HG02623 (cell line): ENCODE data around the gene ALDH7A1.
"Not testable (repeated sequence)": the region's sequence is repeated elsewhere in the genome, so short reads cannot be mapped to it uniquely, and the experiment has no call there.

Experiments
- ATAC-seq: cut with Tn5 transposase; IDR thresholded peaks from one replicate; pipeline ENCODE4 v1.9.1; 2021; ENCODE audit warnings: moderate library complexity; ENCODE audit not compliant: unreplicated experiment

Gene ALDH7A1

DNA sequence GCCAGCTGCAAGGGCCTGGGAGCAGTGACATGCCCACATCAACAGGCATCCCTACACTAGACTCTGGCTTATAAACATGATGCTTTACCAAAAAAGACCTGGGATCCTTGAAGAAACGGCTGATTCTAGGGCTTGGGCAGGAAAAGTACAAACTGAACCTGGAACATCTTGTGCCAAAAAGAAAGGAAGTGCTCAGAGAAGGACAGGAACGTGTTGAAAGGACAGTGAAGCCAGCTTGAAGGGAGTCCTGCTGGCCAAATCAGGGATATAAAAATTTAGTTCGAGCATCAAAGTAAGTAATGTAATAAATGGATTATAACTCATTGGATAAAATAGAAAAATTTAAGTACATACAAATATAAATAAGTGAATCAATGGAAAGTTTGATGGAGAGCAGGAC is 58.1 kb downstream of the ALDH7A1 start:
- no peak for ATAC-seq

DNA sequence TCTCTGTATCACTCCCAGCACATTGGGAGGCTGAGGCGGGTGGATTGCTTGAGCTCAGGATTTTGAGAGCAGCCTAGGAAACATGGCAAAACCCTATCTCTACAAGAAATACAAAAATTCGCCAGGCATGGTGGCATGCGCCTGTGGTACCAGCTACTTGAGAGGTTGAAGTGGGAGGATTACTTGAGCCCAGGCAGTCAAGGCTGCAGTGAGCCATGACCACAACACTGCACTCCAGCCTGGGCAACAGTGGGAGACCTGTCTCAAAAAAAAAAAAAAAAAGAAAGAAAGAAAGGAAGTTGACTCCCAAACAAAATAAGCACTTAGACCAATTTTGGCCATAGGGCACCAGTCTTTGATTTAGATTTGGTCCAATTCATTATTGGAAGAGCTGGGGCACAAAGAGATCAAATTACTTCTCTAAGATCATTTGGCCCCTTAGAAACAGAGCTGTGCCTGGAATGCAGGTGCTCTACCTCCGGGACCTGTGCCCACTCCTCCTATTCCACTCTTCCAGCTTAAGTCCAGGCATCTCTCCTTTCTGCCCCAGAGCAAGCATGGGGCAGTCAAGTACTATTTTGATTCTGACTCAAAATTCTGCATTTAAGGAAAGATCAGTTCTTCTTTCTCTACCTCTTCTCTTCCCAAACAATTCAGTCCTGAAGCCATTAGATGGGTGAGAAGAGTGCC is 59.0 kb downstream of the ALDH7A1 start:
- no peak for ATAC-seq

DNA sequence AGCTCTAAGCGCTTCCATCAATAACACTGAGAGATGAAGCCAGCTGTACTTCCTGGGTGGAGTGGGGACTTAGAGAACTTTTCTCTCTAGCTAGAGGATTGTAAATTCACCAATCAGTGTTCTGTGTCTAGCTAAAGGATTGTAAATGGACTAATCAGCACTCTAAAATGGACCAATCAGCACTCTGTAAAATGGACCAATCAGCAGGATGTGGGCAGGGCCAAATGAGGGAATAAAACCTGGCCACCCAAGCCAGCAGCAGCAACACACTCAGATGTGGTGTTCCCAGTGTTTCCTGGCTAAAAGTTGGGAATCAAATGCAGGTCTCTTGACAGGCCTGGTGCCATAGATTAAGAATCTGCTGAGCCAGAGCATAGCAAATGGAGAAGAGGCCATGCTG is 60.5 kb downstream of the ALDH7A1 start:
- ATAC-seq, result no peak

DNA sequence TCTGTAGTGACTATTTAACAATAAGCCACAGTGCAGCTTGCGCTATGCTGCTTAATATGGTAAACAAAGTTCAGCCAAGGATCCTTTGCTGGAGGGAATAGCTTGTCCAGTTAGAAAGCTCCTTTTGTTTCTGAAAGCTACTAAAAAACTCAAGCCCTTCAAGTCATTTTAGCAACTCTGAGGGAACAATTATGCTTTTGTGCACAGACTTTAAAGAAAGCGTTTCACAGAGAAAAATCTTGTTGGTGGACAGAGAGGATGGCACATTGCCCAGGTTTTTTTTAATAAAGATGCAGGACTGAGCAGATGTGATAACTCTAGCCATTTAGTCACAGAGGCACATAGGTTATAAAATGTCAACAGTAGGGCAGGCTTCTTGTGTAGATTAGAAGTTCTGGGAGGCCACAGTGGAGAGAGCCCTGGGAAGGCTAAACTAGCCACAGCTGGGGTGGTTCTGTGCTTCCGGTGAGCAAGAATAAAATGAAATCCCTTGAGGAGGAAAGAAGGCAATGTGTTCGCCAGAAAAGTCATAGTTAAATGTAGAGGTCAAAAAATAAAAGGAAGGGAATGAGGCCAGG is 63.4 kb downstream of the ALDH7A1 start:
- ATAC-seq, result no peak

DNA sequence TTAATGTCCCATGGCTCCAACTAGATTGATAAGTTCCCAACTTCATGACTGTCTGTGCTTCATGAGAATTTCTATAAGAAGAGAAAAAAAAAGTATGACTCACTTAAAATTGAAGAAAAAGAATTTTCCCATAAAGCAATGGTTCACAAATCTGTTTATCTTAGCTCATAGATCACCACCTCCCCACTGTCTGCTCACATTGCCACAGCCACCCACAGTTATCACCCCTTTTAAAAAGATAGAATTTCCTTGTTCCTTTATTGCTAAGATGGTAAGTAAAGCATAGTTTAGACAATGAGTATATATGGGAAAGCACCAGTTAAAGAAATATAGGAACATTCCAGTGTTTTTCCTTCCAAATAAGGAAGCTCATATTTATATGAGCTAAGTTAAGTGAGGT is 67.1 kb downstream of the ALDH7A1 start:
- no peak for ATAC-seq

DNA sequence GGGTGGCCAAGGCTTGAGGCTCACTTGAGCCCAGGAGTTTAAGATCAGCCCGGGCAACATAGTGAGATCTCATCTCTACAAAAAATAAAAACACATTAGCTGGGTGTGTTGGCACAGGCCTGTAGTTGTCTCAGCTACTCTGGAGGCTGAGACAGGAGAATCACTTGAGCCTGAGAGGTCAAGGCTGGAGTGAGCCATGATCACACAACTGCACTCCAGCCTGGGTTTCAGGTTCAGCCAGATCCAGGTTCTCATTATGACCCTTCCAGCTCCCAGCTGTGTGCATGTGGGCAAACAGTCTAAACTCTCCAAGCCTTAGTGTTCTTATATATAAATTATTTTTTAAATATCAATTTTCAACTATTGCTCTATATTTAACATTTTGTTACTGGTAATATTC is 67.9 kb downstream of the ALDH7A1 start:
- ATAC-seq, result no peak

DNA sequence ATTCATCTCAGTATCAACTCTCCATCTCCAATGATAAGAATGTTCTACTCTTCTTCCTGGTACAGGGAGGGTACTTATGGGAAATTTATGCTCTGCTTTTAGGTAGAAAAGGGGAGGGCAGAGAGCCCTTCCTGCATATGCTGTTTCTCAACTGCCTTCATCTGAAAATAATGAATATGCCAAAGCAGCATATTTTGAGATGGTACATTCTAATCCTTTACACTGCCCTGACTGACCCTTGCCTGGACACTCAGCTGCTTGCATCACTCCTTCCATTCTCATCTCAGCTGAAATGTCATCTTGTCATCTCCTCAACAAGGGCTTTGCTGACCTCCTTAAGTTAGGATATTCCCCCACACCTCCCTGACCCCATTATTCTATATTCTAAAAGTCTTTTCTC is 68.5 kb downstream of the ALDH7A1 start:
- no peak for ATAC-seq

DNA sequence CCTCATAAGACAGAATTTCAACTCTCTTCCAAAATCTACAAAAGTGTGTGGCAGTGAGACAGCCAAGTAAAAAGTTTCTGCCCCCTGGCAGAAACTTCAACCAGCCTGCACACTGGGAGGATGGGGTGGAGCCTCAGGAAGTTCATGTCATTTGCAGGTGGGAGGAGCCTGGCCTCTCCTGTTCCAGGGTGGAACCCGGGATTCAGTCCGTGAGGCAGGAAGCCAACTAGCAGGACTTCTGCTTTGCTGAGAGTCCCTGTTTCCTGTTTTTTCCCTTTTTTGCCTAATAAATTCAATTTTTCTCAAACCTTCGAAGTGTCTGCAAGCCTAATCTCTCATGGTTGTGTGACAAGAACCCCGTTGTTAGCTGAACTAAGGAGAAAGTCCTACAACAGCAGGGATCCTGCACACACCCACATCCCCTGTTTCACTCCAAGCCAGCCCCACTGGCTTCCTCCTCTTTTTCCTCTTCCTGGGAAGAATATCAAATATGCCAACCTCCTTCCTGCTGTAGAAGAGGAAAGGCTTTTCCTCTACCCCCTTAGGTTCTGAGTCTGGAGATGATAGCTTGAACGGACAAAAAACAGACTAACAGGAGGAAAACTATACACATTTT is 69.3 kb downstream of the ALDH7A1 start:
- ATAC-seq, result no peak

DNA sequence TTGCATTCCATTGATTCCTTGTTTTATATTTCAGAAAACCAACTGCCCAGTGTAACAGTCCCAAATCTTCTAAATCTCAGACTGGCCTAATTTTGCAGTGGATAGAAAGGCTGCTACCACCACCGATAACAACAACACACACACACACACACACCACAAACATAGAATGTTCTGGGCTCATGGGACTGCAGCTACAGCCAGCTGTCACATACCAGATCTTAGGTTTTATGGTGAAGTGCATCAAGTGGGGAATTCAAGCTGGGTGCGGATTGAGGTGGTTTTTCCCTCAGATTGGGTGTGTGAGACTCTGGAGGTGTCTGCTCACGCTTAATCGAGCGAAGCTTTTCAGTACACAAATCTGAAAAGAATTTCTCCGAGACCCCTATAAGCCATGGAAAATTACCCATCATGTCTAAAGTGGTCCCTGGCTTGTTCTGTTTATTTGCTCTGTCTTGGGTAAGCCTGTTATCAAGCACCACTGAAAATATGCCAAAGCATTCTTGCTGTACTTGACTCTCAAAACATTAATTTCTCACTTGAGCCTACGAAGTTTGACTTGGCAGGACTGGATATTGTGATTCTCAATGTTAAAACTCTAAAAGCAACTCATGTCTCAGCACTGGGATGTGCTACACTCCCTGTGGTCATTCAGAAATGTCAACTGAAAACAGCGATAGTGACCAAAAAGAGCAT is 71.1 kb downstream of the ALDH7A1 start:
- ATAC-seq, result no peak

DNA sequence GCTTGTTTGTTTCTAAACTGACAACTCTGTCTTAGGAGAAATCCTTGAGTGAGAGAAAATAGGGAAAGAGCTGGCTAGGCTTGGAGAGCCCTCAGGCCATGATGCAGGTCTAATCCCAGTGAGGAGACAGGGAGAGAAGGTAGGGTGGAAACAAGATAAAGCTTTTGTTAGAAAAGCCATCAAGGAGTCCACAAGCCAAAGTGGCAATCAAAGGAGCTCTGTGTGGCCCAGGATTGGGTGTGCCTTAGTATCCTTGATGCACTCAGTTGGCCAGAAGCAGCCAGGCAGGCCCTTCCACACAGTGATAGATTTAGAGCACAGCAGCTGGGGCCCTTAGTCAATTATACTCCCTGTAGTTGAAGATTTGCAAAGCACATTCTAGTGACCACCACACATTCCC is 73.9 kb downstream of the ALDH7A1 start:
- ATAC-seq, result no peak

DNA sequence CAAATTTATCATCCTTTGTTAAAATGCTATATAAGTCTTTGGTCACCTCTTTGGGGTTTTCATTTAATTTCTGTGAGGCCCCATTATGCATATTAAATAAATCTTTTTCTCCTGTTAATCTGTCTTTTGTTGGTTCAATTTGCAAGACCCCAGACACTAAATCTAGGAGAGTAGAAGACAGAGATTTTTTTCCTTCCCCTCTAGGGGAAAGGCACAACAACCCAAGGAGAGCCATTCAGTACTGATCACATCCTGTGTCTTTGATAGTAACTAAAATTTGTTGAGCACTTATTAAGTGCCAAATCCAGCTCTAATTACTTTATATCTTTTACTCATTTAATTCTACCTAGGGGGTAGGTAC is 74.4 kb downstream of the ALDH7A1 start:
- ATAC-seq, result no peak

DNA sequence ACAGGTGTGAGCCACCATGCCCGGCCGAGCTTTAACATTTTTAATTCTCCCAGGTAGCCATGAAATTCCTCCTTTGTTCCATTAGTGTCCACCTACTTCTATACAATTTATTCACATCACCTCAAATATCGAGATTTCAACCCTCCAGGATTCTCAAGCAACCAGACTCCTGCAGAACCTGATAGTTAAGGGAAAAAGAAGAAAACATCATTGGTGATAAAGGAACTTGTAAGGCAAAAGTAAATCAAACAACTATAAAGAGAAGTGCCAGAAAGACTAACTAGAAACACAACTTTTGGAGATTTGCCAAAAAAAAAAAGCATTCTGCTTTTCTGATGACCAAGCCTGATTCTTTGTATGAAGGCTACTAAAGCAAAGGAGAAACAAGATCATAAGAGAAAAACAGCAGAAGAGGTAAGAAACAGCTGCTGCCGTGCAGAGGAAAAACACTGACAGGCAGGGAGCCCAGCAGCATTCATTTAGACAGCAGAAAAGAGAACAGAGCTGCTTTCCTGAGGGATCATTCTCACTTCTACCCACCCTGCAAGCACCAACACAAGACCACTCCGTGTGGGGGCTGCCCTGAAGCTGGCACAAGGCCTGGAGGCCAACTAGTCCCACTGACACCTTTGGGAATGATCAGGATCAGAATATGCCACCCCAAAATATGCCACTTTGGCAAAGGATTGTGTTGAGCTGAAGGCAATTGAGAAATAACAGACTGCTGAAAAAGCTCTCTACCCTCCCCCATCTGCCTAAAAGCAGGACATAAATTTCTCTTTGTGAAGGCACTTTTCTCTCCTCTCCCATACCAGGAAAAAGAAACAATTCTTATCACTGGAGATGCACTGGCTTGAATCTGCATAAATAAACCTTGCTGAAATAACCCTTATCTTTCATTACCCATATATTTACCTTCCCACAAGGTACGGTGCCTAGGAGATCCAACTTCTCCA is 75.1 kb downstream of the ALDH7A1 start:
- no peak for ATAC-seq

DNA sequence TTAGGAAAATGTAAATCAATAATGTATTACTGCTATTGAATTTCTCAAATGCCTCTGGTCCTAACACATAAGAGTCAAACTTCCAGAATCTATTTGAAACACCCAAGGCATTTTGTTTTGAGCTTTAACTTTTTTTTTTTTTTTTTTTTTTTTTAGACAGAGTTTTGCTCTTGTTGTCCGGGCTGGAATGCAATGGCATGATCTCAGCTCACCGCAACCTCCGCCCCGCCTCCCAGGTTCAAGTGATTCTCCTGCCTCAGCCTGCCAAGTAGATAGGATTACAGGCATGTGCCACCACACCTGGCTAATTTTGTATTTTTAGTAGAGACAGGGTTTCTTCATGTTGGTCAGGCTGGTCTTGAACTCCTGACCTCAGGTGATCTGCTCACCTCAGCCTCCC is 75.8 kb downstream of the ALDH7A1 start:
- not testable (repeated sequence) for ATAC-seq

DNA sequence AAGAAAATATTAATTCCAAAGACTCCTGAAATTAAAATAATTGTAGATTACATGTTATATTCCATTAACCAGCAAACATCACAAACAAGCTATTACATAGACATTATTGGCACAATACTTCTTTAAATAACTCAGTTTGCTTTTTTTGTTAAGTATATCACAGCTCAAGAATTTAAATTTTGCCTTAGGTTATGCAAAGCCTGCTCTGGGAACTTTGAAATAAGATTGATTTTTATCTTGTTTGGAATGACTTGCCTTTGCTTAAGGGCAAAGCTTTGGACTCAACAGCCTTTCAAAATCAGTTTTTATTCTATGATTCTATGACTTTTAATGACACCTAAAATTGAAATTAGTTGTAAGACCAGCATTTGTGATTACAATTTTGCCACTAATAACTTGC is 78.2 kb downstream of the ALDH7A1 start:
- no peak for ATAC-seq

DNA sequence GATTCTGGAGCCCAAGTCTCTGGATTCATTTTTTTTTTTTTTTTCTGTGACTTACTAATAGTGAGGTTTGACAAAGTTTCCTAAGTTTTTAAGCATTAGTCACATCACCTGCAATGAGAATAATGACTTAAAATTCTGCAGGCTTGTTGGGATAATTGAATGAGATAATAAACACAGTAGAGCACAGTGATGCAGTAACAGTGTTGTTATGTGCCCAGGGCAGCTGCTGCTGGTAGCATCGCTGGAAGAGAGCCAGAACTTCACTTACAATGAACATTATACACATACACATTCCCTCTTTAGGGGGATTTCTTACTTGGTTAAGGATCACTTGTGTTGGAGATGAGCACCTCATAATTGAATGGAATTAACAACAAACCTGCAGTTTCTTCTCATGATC is 78.9 kb downstream of the ALDH7A1 start:
- no peak for ATAC-seq

DNA sequence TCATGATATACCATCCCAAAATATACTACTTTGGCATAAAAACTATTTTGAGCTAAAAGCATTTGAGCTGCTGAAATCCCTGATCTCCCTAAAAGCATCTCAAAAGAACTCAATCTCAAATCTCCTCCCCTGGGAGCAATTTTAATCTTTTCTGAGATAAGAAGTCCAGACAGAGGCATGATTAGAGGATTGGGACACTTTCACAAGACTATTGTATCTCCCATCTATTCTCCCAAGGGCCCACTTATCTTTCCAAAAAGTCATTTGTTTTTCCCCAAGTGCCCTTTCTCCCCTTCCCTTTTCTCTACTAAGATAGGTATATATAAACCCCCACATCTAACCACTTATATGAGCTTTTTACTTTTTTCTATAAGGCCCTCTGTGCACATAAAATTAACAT is 79.7 kb downstream of the ALDH7A1 start:
- no peak for ATAC-seq

DNA sequence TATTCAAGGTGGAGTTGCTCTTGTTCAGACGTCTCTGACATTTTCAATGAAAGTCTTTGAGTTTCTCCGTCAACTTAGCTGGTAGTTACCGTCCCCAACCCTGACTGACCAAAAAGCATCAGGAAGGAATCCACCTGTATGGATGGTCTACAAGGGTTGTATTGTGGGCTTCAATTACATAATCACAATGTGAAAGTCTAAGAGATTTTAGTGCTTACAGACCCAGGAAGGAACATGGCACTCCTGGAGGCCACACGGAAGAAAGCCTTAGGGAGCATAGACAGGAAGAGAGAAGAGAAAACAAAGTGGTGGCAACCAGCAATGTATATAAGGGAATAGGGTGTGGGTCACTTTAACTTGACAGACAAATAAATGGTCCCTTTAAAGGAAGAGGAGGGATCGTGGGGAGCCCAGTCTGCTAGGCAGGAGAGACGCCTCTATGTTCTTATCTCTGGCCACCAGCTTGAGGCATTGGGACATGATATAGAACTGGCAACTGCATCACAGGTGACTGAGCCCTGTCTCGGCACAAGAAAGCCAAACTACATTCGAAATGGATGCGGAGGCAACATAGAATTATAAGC is 80.4 kb downstream of the ALDH7A1 start:
- no peak for ATAC-seq

DNA sequence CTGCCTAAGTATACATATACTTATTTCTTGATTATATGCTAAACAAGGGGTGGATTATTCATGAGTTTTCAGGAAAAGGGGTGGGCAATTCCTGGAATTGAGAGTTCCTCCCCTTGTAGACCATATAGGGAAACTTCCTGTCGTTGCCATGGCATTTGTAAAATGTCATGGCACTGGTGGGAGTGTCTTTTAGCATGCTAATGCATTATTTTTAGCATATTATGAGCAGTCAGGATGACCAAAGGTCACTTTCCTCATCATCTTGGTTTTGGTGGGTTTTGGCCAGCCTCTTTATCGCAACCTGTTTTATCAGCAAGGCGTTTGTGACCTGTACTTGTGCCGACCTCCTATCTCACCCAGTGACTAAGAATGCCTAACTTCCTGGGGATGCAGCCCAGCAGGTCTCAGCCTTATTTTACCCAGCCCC is 80.9 kb downstream of the ALDH7A1 start:
- ATAC-seq, result no peak

DNA sequence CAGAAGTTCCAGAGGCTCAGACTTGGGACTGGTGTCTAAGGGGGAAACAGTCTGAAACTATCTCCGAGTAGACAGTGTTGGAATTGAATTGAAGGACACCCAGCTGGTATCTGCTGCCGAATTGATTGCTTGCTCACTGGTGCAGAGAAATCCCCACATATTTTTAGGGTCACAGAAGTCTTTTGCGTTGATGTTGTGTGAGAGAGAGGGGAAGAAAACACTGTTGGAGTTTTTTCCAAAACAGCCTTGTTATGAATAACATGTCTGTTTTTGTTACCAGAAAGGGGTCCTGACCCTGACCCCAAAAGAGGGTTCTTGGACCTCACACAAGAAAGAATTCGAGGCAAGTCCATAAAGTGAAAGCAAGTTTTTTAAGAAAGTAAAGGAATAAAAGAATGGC is 81.3 kb downstream of the ALDH7A1 start:
- ATAC-seq, result no peak

DNA sequence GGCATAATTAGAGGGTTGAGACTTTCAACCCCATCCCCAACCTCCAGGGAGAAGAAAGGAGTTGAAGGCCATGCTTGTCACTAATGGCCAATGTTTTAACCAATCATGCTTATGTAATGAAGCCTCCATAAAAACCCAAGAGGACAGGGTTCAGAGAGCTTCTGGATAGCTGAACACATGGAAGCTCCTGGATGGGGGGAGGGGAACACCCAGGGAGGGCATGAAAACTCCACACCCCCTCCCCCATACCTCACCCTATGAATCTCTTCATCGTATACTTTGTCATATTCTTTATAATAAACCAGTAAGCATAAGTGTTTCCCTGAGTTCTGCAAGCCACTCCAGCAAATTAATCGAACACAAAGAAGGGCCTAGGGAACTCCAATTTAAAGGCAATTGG is 81.7 kb downstream of the ALDH7A1 start:
- no peak for ATAC-seq

DNA sequence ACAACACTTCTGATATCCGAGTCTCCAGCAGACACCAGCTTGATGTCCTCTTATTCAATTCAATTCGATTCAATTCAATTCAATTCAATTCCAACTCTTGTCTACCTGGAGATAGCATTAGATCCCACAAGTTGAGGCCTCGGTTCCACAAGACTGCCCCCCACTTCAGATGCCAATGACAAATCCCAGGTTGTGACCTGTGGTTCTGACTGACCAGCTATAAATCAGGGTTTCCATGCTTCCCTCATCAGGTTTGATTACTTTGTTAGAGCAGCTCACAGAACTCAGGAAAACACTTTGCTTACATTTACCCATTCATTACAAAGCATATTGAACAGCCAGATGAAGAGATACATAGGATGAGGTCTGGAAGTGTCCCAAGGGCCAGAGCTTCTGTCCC is 82.6 kb downstream of the ALDH7A1 start:
- ATAC-seq, result no peak
